Endothelial cell of umbilical vein (primary cell): ENCODE results near the gene EMP3. TPM values are rescaled to one million over a fixed set of nuclear protein-coding genes. Genes with fewer than 3 reads are reported as not detected.

Experiments used
- BruUV-seq: library from RNA; stranded (reverse); fragments of 400-500 nt; replicated peaks from 2 replicates; lab custom pipeline; 2021; lab: Mats Ljungman, UMichigan
- CTCF ChIA-PET: fragments of 300-600, 350-600 bp; sonication (Branson Sonifier 250); formaldehyde crosslinking; loops from one replicate; lab custom pipeline; 2021; ENCODE audit warnings: antibody characterized with exemption, inconsistent platforms; lab: Charles Lee
- POLR2A ChIA-PET: fragments of 300-600, 350-600 bp; sonication (Branson Sonifier 250); formaldehyde crosslinking; loops from one replicate; lab custom pipeline; 2021; ENCODE audit warnings: antibody characterized with exemption, inconsistent platforms; lab: Charles Lee
- DNase-seq: peaks from one replicate; pipeline ENCODE4 v3.0.0-alpha.2; 2011; ENCODE audit warnings: low read depth, low spot score
- FAIRE-seq: peaks from 2 replicates; lab custom pipeline; 2011; peaks lifted over from hg19 to GRCh38; lab: Jason Lieb, UNC
- H2AFZ ChIP-seq: 2 replicates; pipeline ENCODE4 v1.6.0; 2012; ENCODE audit warnings: low read depth, low read length, control low read depth, inconsistent platforms
- H3K27ac ChIP-seq: 2 replicates; pipeline ENCODE4 v1.5.1; 2011; ENCODE audit warnings: low read depth, mild to moderate bottlenecking, control low read depth, low read length, moderate library complexity; ENCODE audit not compliant: insufficient read depth
- H3K27me3 ChIP-seq, 2 experiments: 2 replicates each; pipeline versions ENCODE4 v1.6.0 to v1.6.1; 2011; ENCODE audit warnings: low read length in 2 of 2, mixed read lengths in 1 of 2; ENCODE audit not compliant: control insufficient read depth in 2 of 2, insufficient read depth in 2 of 2
- H3K36me3 ChIP-seq, 2 experiments: 2 replicates in 1 of 2; 3 replicates in 1 of 2; pipeline ENCODE4 v1.5.1; 2011; ENCODE audit warnings: low read length in 2 of 2, mild to moderate bottlenecking in 1 of 2, moderate library complexity in 1 of 2; ENCODE audit not compliant: control insufficient read depth in 2 of 2, insufficient read depth in 2 of 2; ENCODE audit errors: extremely low read depth in 1 of 2
- H3K4me1 ChIP-seq: 3 replicates; pipeline ENCODE4 v1.5.1; 2011; ENCODE audit warnings: mild to moderate bottlenecking, low read length; ENCODE audit not compliant: control insufficient read depth, insufficient read depth; ENCODE audit errors: extremely low read depth
- H3K4me2 ChIP-seq: 2 replicates; pipeline ENCODE4 v1.6.1; 2011; ENCODE audit warnings: low read length, control low read depth, mixed read lengths; ENCODE audit not compliant: insufficient read depth
- H3K4me3 ChIP-seq, 3 experiments: fragments of 200-600 bp in 1 of 3; sonication (generic), shearing (Covaris generic) in 1 of 3; replicated peaks in 1 of 3; 2 replicates each; pipeline ENCODE4 v1.5.1; 2011 to 2016; ENCODE audit warnings: control low read depth in 3 of 3, low read length in 3 of 3, mild to moderate bottlenecking in 2 of 3, inconsistent platforms in 1 of 3, low read depth in 1 of 3, moderate library complexity in 1 of 3; ENCODE audit not compliant: insufficient read depth in 1 of 3
- H3K79me2 ChIP-seq: 2 replicates; pipeline ENCODE4 v1.6.0; 2012; ENCODE audit warnings: low read length, inconsistent platforms; ENCODE audit not compliant: control insufficient read depth, insufficient read depth
- H3K9ac ChIP-seq: replicated peaks from 2 replicates; pipeline ENCODE3; 2011; ENCODE audit warnings: low read length, control low read depth; ENCODE audit not compliant: insufficient read depth; ENCODE audit errors: extremely low read depth
- H3K9me1 ChIP-seq: replicated peaks from 3 replicates; pipeline ENCODE4 v1.6.0; 2011; ENCODE audit warnings: mild to moderate bottlenecking, low read length; ENCODE audit not compliant: control insufficient read depth, insufficient read depth; ENCODE audit errors: extremely low read depth
- H3K9me3 ChIP-seq: replicated peaks from 2 replicates; pipeline ENCODE4 v1.5.1; 2012; ENCODE audit warnings: low read length, inconsistent platforms; ENCODE audit not compliant: control insufficient read depth, insufficient read depth
- H4K20me1 ChIP-seq: replicated peaks from 2 replicates; pipeline ENCODE3; 2011; ENCODE audit warnings: mild to moderate bottlenecking, low read length; ENCODE audit not compliant: control insufficient read depth, insufficient read depth; ENCODE audit errors: extremely low read depth
- CTCF ChIP-seq, 2 donors: IDR thresholded peaks; 1 replicate in 1 of 2; 2 replicates in 1 of 2; pipeline ENCODE4 v1.5.1; 2011; ENCODE audit warnings: low read length in 2 of 2, mild to moderate bottlenecking in 2 of 2, moderate library complexity in 2 of 2, control low read depth in 1 of 2, inconsistent platforms in 1 of 2, low read depth in 1 of 2; ENCODE audit not compliant: insufficient read depth in 1 of 2; ENCODE audit errors: extremely low read depth in 1 of 2
- EZH2 ChIP-seq: IDR thresholded peaks from 2 replicates; pipeline ENCODE4 v1.6.1; 2012; ENCODE audit warnings: borderline replicate concordance, low read depth, mild to moderate bottlenecking, moderate library complexity, low read length, inconsistent platforms; ENCODE audit not compliant: severe bottlenecking
- FOS ChIP-seq: IDR thresholded peaks from 2 replicates; pipeline ENCODE4 v1.6.1; 2011; ENCODE audit warnings: mild to moderate bottlenecking, low read length, moderate library complexity, borderline replicate concordance; ENCODE audit not compliant: insufficient read depth
- GATA2 ChIP-seq: IDR thresholded peaks from 2 replicates; pipeline ENCODE4 v1.7.0; 2011; ENCODE audit warnings: low read depth, mild to moderate bottlenecking, moderate library complexity, mixed read lengths, low read length; ENCODE audit not compliant: insufficient read length, insufficient read depth
- JUN ChIP-seq: IDR thresholded peaks from 2 replicates; pipeline ENCODE4 v1.6.1; 2011; ENCODE audit warnings: borderline replicate concordance, low read depth; ENCODE audit not compliant: insufficient read length, insufficient read depth
- MAX ChIP-seq: IDR thresholded peaks from 2 replicates; pipeline ENCODE4 v1.6.1; 2011; ENCODE audit not compliant: insufficient read depth, insufficient read length
- MYC ChIP-seq: IDR thresholded peaks from one replicate; pipeline ENCODE4 v1.6.1; 2011; ENCODE audit warnings: mild to moderate bottlenecking, low read depth, low read length
- POLR2A ChIP-seq: IDR thresholded peaks from 2 replicates; pipeline ENCODE4 v1.6.1; 2012; ENCODE audit warnings: low read depth, mild to moderate bottlenecking, control low read depth, low read length
- POLR2AphosphoS5 ChIP-seq: IDR thresholded peaks from 2 replicates; pipeline ENCODE4 v1.6.1; 2012; ENCODE audit warnings: low read depth, mild to moderate bottlenecking, control low read depth, low read length, moderate library complexity; ENCODE audit not compliant: insufficient read depth
- dilution Hi-C: fragments of 300-500 bp; cut with MboI; formaldehyde crosslinking; loops from one replicate; pipeline ENCODE4 v1.15.0; 2019; ENCODE audit warnings: low sequenced_read_pairs; ENCODE audit not compliant: extremely low pct_ligation_motif_present
- intact Hi-C: fragments of 100-400 bp; cut with micrococcal nuclease; formaldehyde crosslinking; loops from one replicate; pipeline ENCODE4 v1.10.0; 2022
- polyA plus RNA-seq, 4 experiments: library from polyadenylated mRNA; depleted of rRNA in 3 of 4; stranded (reverse) in 3 of 4; unstranded in 1 of 4; fragments of >200 nt; gene quantifications; 2 replicates each; pipeline versions ENCODE4 v1.2.1 to v1.2.3, GENCODE V29; 2011 to 2012; ENCODE audit warnings: missing spikeins in 1 of 4
- total RNA-seq: library from RNA; stranded (reverse); gene quantifications from 2 replicates; pipeline ENCODE4 v1.2.3, GENCODE V29; 2021

The EMP3 gene
- total and polyA plus RNA-seq, 2 donors (not counting 3 experiments of a cell fraction or from before 2014, with no cell fraction given) = 127 to 406 TPM

- Histone ChIP-seq H3K9me1 (no peaks in the 10 kb centered on the region), H4K20me1 (no peaks in the 10 kb centered on the region), H3K27me3 (no peaks in the 10 kb centered on the region), H3K4me3 (no peak overlapping the region), H3K36me3 (no peaks in the 10 kb centered on the region), H3K9me3 (no peaks in the 10 kb centered on the region), H3K4me1 (no peaks in the 10 kb centered on the region), H3K4me2 (no peak overlapping the region), H3K79me2 (no peaks in the 10 kb centered on the region), H2AFZ (no peak overlapping the region), H3K9ac (no peak overlapping the region), H3K27ac (no peak overlapping the region)
- POLR2A ChIA-PET = no interaction called here
- intact Hi-C loops (no loop called here), dilution Hi-C loops (no loop called here)
- BruUV-seq = no TSS peak
- FAIRE-seq (no peak), DNase-seq (no peak)
- CTCF ChIA-PET = interaction anchor here (1.0 to 1.3 kb wide), 3 partner anchors 9 to 28 kb away, joined by 4 to 5 read pairs (median 5); a partner anchor contains a TSS
- no peak for TF ChIP-seq POLR2A
Observed at GRCh38 chr19:48341515-48342413, 16.4 kb downstream of the EMP3 start.

- no TSS peak for BruUV-seq
- no peaks in the 10 kb centered on the region for H3K4me1 ChIP-seq
- dilution Hi-C loops = no loop called here
- POLR2A ChIA-PET = no interaction called here
- H3K36me3 ChIP-seq = no peaks in the 10 kb centered on the region
- H3K79me2 ChIP-seq = no peaks in the 10 kb centered on the region
- no peak overlapping the region for H2AFZ ChIP-seq
- no peak overlapping the region for H3K9ac ChIP-seq
- no peak for FAIRE-seq
- no peaks in the 10 kb centered on the region for H4K20me1 ChIP-seq
- no peaks in the 10 kb centered on the region for H3K9me1 ChIP-seq
- H3K27ac ChIP-seq = no peak overlapping the region
- no peak overlapping the region for H3K4me3 ChIP-seq
- intact Hi-C loops = no loop called here
- CTCF ChIA-PET = no interaction called here
- H3K9me3 ChIP-seq = no peaks in the 10 kb centered on the region
- TF ChIP-seq JUN (no peak), EZH2 (no peak), CTCF (IDR thresholded peaks at IDR 0.05; ENCODE audit: extremely low read depth in 1 of 2, insufficient read depth in 1 of 2, low read depth in 1 of 2, low read length in 2 of 2) (no peak), POLR2A (no peak), MYC (no peak), MAX (no peak), POLR2AphosphoS5 (no peak), GATA2 (no peak), FOS (no peak)
- H3K4me2 ChIP-seq = no peak overlapping the region
- H3K27me3 ChIP-seq = no peaks in the 10 kb centered on the region
- DNase-seq = no peak
Observed at GRCh38 chr19:48342414-48342738, 17.0 kb downstream of the EMP3 start.
